Loucy (cell line): Measurements from ENCODE around the gene MYO3B.

Experiments
- CTCF ChIP-seq: fragments of 200-600 bp; sonication (generic); conservative IDR thresholded peaks from 2 replicates; pipeline ENCODE4 v1.5.1; 2014; ENCODE audit warnings: mild to moderate bottlenecking, antibody characterized with exemption, low read length
- EZH2phosphoT487 ChIP-seq: fragments of 200-600 bp; IDR thresholded peaks from 2 replicates; pipeline ENCODE4 v1.6.1; 2018; ENCODE audit warnings: antibody characterized with exemption, mild to moderate bottlenecking, moderate library complexity, borderline replicate concordance

GRCh38 chr2:170320948-170321347 is 143.0 kb downstream of the MYO3B start:
- TF ChIP-seq CTCF (no peak), EZH2phosphoT487 (no peak)
